Activated CD4-positive, alpha-beta T cell treated with anti-CD3 and anti-CD28 coated beads for 48 hours (primary cell): ENCODE data around the gene CBR3.

Source experiments
- DNase-seq: peaks from one replicate; pipeline ENCODE4 v3.0.0-alpha.2; 2020

CBR3 gene

GRCh38 chr21:36186506-36187399 lies 51.9 kb downstream of the CBR3 start:
- DNase-seq, result no peak

- no peak for DNase-seq
Observed at GRCh38 chr21:36188081-36188681, 53.3 kb downstream of the CBR3 start.

- no peak for DNase-seq
Observed at GRCh38 chr21:36188937-36189336, 54.1 kb downstream of the CBR3 start.

GRCh38 chr21:36190736-36191135 lies 55.9 kb downstream of the CBR3 start:
- no peak for DNase-seq

GRCh38 chr21:36193200-36193599 lies 58.3 kb downstream of the CBR3 start:
- no peak for DNase-seq

- DNase-seq, result no peak
Observed at GRCh38 chr21:36194024-36194423, 59.1 kb downstream of the CBR3 start.

- no peak for DNase-seq
Observed at GRCh38 chr21:36195613-36196012, 60.7 kb downstream of the CBR3 start.
